Neural progenitor cell (in vitro differentiated cells): ENCODE data around the gene POLR2E. TPM values are rescaled to one million over a fixed set of nuclear protein-coding genes. Genes with fewer than 3 reads are reported as not detected.

Source experiments
- DNase-seq: peaks from one replicate; pipeline ENCODE4 v3.0.0-alpha.2; 2016; ENCODE audit warnings: low spot score
- H2AFZ ChIP-seq: fragments of 200-600 bp; sonication (generic); replicated peaks from 2 replicates; pipeline ENCODE4 v1.6.1; 2016; ENCODE audit warnings: antibody characterized with exemption
- H3F3A ChIP-seq: fragments of 200-600 bp; sonication (generic); 2 replicates; pipeline ENCODE4 v1.6.1; 2016; ENCODE audit warnings: antibody characterized with exemption, low read depth
- H3K27ac ChIP-seq: fragments of 200-600 bp; sonication (generic); 2 replicates; pipeline ENCODE4 v1.5.1; 2016; ENCODE audit warnings: mild to moderate bottlenecking
- H3K27me3 ChIP-seq: fragments of 200-600 bp; sonication (generic); 2 replicates; pipeline ENCODE4 v1.6.1; 2016; ENCODE audit warnings: mild to moderate bottlenecking, moderate library complexity
- H3K36me3 ChIP-seq: fragments of 200-600 bp; sonication (generic); 2 replicates; pipeline ENCODE4 v1.5.1; 2016
- H3K4me1 ChIP-seq: fragments of 200-600 bp; sonication (generic); 2 replicates; pipeline ENCODE4 v1.6.1; 2016; ENCODE audit warnings: mixed run types
- H3K4me2 ChIP-seq: fragments of 200-600 bp; sonication (generic); 2 replicates; pipeline ENCODE4 v1.6.1; 2016
- H3K4me3 ChIP-seq: fragments of 200-600 bp; sonication (generic); 2 replicates; pipeline ENCODE4 v1.5.1; 2016
- H3K79me2 ChIP-seq: fragments of 200-600 bp; sonication (generic); 2 replicates; pipeline ENCODE4 v1.6.1; 2016; ENCODE audit warnings: low read depth
- H3K9ac ChIP-seq: fragments of 200-600 bp; sonication (generic); 2 replicates; pipeline ENCODE4 v1.6.1; 2016
- H3K9me3 ChIP-seq: fragments of 200-600 bp; sonication (generic); 2 replicates; pipeline ENCODE4 v1.5.1; 2016; ENCODE audit warnings: low read depth
- H4K20me1 ChIP-seq: fragments of 200-600 bp; sonication (generic); 2 replicates; pipeline ENCODE4 v1.6.1; 2016; ENCODE audit warnings: low read depth
- H3K27ac Mint-ChIP-seq: 3 replicates; pipeline ENCODE4 v1.8.0; 2021; ENCODE audit warnings: mixed read lengths
- H3K27me3 Mint-ChIP-seq: 2 replicates; pipeline ENCODE4 v1.8.0; 2022; ENCODE audit warnings: low read depth, mild to moderate bottlenecking, inconsistent platforms, moderate library complexity, mixed read lengths; ENCODE audit not compliant: insufficient read depth
- H3K36me3 Mint-ChIP-seq: 3 replicates; pipeline ENCODE4 v1.8.0; 2021; ENCODE audit warnings: mixed read lengths
- H3K4me1 Mint-ChIP-seq: 3 replicates; pipeline ENCODE4 v1.8.0; 2021; ENCODE audit warnings: mixed read lengths
- H3K4me3 Mint-ChIP-seq: 3 replicates; pipeline ENCODE4 v1.8.0; 2021; ENCODE audit warnings: mild to moderate bottlenecking, moderate library complexity, mixed read lengths
- H3K9me3 Mint-ChIP-seq: 3 replicates; pipeline ENCODE4 v1.8.0; 2020; ENCODE audit warnings: mixed read lengths
- CTCF ChIP-seq: fragments of 200-600 bp; sonication (generic); IDR thresholded peaks from 2 replicates; pipeline ENCODE4 v1.5.1; 2017; ENCODE audit warnings: antibody characterized with exemption, mild to moderate bottlenecking
- EZH2 ChIP-seq: fragments of 200-600 bp; sonication (generic); IDR thresholded peaks from 2 replicates; pipeline ENCODE4 v1.6.1; 2017; ENCODE audit warnings: antibody characterized with exemption, mild to moderate bottlenecking, moderate library complexity
- EZH2phosphoT487 ChIP-seq: fragments of 200-600 bp; sonication (generic); IDR thresholded peaks from 2 replicates; pipeline ENCODE4 v1.6.1; 2017; ENCODE audit warnings: antibody characterized with exemption
- total RNA-seq: library from RNA; depleted of rRNA; stranded (reverse); fragments of >200 nt; gene quantifications from 2 replicates; pipeline ENCODE4 v1.2.3, GENCODE V29; 2015; ENCODE audit warnings: low replicate concordance

The POLR2E gene
- total RNA-seq, 1 donor from 2014 or later, result 98.8 TPM

- peaks cover 6% of the 10 kb centered on the region for H3K36me3 Mint-ChIP-seq
- no peaks in the 10 kb centered on the region for H3K36me3 ChIP-seq
Observed at GRCh38 chr19:1089891-1090290, 5.3 kb downstream of the POLR2E start.

DNA sequence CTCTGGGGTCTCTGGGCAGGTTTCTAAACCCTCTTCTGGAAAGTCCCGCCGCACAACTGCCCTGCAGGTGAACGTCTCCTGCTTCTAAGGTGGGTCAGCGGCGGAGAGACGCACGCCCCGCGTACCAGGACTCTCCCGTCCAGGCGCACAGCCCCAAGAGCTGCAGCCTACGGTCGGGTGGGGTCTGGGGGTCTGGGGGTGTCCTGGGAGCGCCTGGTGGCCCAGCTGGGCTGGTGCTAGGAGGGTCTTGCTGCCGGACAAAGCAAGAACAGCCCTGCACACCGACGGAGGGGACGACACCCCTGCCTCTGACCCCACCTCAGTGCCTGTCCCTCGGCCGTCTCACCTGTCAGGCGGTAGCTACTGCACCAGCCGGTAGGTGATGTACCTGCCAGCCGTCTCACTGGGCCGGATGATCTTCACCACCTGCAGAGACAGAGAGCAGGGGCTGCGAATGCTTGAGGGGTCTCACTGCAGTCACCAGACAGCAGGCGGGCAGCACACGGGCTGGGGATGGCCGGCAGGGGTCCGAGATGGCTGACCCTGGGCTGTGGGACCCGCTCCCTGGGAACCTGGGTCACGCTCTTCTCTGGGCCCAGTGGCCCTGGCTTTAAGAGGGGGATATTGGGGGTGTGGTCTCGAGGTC, 5.9 kb downstream of the POLR2E start:
- Histone ChIP-seq H3K9ac (no peak overlapping the region), H4K20me1 (peaks cover 14% of the 10 kb centered on the region), H3K36me3 (no peaks in the 10 kb centered on the region), H3K4me2 (no peak overlapping the region), H3K27me3 (no peaks in the 10 kb centered on the region), H3K79me2 (peaks cover 17% of the 10 kb centered on the region), H3K4me3 (no peak overlapping the region), H3K27ac (no peak overlapping the region), H3K4me1 (peaks cover 3% of the 10 kb centered on the region), H3F3A (peaks cover 9% of the 10 kb centered on the region), H3K9me3 (no peaks in the 10 kb centered on the region), H2AFZ (no peak overlapping the region)
- Mint-ChIP-seq H3K27me3 (peaks cover 2% of the 10 kb centered on the region), H3K4me3 (no peak overlapping the region), H3K36me3 (peaks cover 7% of the 10 kb centered on the region), H3K4me1 (peaks cover 7% of the 10 kb centered on the region), H3K27ac (no peak overlapping the region), H3K9me3 (no peaks in the 10 kb centered on the region)
- no peak for DNase-seq
- no peak for TF ChIP-seq EZH2phosphoT487
- TF ChIP-seq CTCF, result no peak
- no peak for TF ChIP-seq EZH2

More at GRCh38 chr19:1089891-1090290, 5.3 kb downstream of the POLR2E start:
- peaks cover 20% of the 10 kb centered on the region for H4K20me1 ChIP-seq
- H3F3A ChIP-seq, result peaks cover 8% of the 10 kb centered on the region
- TF ChIP-seq EZH2phosphoT487 (no peak), CTCF (no peak), EZH2 (no peak)
- peaks cover 4% of the 10 kb centered on the region for H3K4me1 ChIP-seq
- H3K9ac ChIP-seq, result no peak overlapping the region
- H3K4me1 Mint-ChIP-seq, result peaks cover 7% of the 10 kb centered on the region
- no peak overlapping the region for H3K4me2 ChIP-seq
- H3K27me3 ChIP-seq, result no peaks in the 10 kb centered on the region
- no peak overlapping the region for H3K4me3 ChIP-seq
- H3K27me3 Mint-ChIP-seq, result peaks cover 2% of the 10 kb centered on the region
- no peaks in the 10 kb centered on the region for H3K9me3 Mint-ChIP-seq
- no peak overlapping the region for H3K27ac Mint-ChIP-seq
- DNase-seq, result no peak
- H3K4me3 Mint-ChIP-seq, result no peak overlapping the region
- H2AFZ ChIP-seq, result no peak overlapping the region
- H3K27ac ChIP-seq, result no peak overlapping the region
- no peaks in the 10 kb centered on the region for H3K9me3 ChIP-seq
- H3K79me2 ChIP-seq, result peaks cover 23% of the 10 kb centered on the region

DNA sequence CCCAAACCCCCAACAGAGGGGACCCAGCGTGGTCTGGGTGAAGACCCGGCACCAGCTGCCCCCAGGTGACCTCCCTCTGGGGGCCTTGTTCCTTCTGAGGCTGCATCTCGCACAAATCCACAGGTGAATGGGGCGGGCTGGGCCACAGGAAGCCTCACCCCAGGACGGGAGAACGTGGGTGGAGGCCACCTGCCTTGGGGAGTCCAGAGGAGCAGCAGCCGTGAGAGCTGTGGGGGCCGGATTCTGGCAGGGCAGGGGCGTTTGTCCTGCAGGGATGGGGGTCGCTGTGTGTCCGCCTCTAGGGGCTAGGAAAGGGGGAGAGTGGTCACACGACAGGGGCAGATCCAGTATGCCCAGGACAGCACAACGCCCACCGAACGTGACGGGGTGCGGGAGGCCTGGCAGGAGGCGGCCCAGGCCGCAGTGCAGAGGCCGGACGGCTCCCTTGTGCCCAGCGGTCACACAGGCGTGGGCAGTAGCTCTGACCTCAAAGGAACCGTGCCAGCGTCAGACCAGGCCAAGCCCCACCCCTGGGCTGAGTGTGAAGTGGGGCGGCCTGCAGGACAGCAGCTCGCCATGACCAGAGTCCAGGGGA, 6.7 kb downstream of the POLR2E start:
- Mint-ChIP-seq H3K27me3 (peaks cover 2% of the 10 kb centered on the region), H3K36me3 (peaks cover 7% of the 10 kb centered on the region), H3K4me1 (peaks cover 3% of the 10 kb centered on the region), H3K27ac (no peak overlapping the region), H3K4me3 (no peak overlapping the region), H3K9me3 (no peaks in the 10 kb centered on the region)
- peaks cover 9% of the 10 kb centered on the region for H3K79me2 ChIP-seq
- H3K4me1 ChIP-seq, result no peaks in the 10 kb centered on the region
- no peaks in the 10 kb centered on the region for H3K36me3 ChIP-seq
- H3K4me3 ChIP-seq, result no peak overlapping the region
- no peak overlapping the region for H2AFZ ChIP-seq
- no peak overlapping the region for H3K4me2 ChIP-seq
- H3K9me3 ChIP-seq, result no peaks in the 10 kb centered on the region
- no peak for DNase-seq
- no peak for TF ChIP-seq EZH2
- TF ChIP-seq EZH2phosphoT487, result no peak
- TF ChIP-seq CTCF, result no peak
- H3K27me3 ChIP-seq, result no peaks in the 10 kb centered on the region
- no peak overlapping the region for H3K27ac ChIP-seq
- H3F3A ChIP-seq, result peaks cover 9% of the 10 kb centered on the region
- H4K20me1 ChIP-seq, result peaks cover 9% of the 10 kb centered on the region
- no peak overlapping the region for H3K9ac ChIP-seq
